Trophoblast cell (in vitro differentiated cells and primary cell): ENCODE results near the gene WRNIP1.

Source experiments
- DNase-seq, 2 donors: peaks; one replicate each; pipeline ENCODE4 v3.0.0-alpha.2; 2016
- H2AFZ ChIP-seq: 2 replicates; pipeline ENCODE4 v1.6.1; 2013; ENCODE audit warnings: low read length, moderate library complexity, mild to moderate bottlenecking; ENCODE audit not compliant: insufficient read depth, poor library complexity
- H2AK5ac ChIP-seq: 2 replicates; pipeline ENCODE4 v1.6.1; 2013; ENCODE audit warnings: mild to moderate bottlenecking, low read length
- H2BK120ac ChIP-seq: 2 replicates; pipeline ENCODE4 v1.6.1; 2013; ENCODE audit warnings: low read length, mild to moderate bottlenecking, moderate library complexity; ENCODE audit not compliant: insufficient read depth, poor library complexity
- H2BK12ac ChIP-seq: 2 replicates; pipeline ENCODE4 v1.6.1; 2013; ENCODE audit warnings: mild to moderate bottlenecking, low read length, moderate library complexity
- H2BK5ac ChIP-seq: 2 replicates; pipeline ENCODE4 v1.6.1; 2013; ENCODE audit warnings: low read length, low read depth, moderate library complexity, mild to moderate bottlenecking; ENCODE audit not compliant: poor library complexity
- H3K14ac ChIP-seq: 2 replicates; pipeline ENCODE4 v1.6.1; 2013; ENCODE audit warnings: mild to moderate bottlenecking, low read length
- H3K18ac ChIP-seq: 2 replicates; pipeline ENCODE4 v1.6.1; 2013; ENCODE audit warnings: mild to moderate bottlenecking, low read length
- H3K23ac ChIP-seq: 2 replicates; pipeline ENCODE4 v1.6.1; 2013; ENCODE audit warnings: low read length
- H3K27ac ChIP-seq: 2 replicates; pipeline ENCODE4 v1.5.1; 2013; ENCODE audit warnings: low read depth, mild to moderate bottlenecking, inconsistent platforms, low read length, moderate library complexity
- H3K27me3 ChIP-seq: 2 replicates; pipeline ENCODE4 v1.6.1; 2013; ENCODE audit warnings: inconsistent platforms, mild to moderate bottlenecking, low read length, moderate library complexity; ENCODE audit not compliant: insufficient read depth
- H3K36me3 ChIP-seq, 2 experiments: 1 replicate in 1 of 2; 2 replicates in 1 of 2; pipeline ENCODE4 v1.6.1; 2013; ENCODE audit warnings: low read length in 2 of 2, mild to moderate bottlenecking in 2 of 2, moderate library complexity in 1 of 2; ENCODE audit not compliant: insufficient read depth in 2 of 2, control insufficient read depth in 1 of 2
- H3K4ac ChIP-seq: 2 replicates; pipeline ENCODE4 v1.6.1; 2013; ENCODE audit warnings: low read depth, mild to moderate bottlenecking, low read length, moderate library complexity
- H3K4me1 ChIP-seq, 2 experiments: 1 replicate in 1 of 2; 2 replicates in 1 of 2; pipeline ENCODE4 v1.6.1; 2013; ENCODE audit warnings: low read length in 2 of 2, mild to moderate bottlenecking in 2 of 2, moderate library complexity in 1 of 2; ENCODE audit not compliant: insufficient read depth in 2 of 2, control insufficient read depth in 1 of 2
- H3K4me2 ChIP-seq: 2 replicates; pipeline ENCODE4 v1.6.1; 2013; ENCODE audit warnings: inconsistent platforms, mild to moderate bottlenecking, low read length, moderate library complexity
- H3K4me3 ChIP-seq: 2 replicates; pipeline ENCODE4 v1.5.1; 2013; ENCODE audit warnings: mild to moderate bottlenecking, low read depth, low read length, inconsistent platforms
- H3K79me1 ChIP-seq: one replicate; pipeline ENCODE4 v1.6.1; 2013; ENCODE audit warnings: low read length
- H3K79me2 ChIP-seq: 2 replicates; pipeline ENCODE4 v1.6.1; 2013; ENCODE audit warnings: low read length, mild to moderate bottlenecking; ENCODE audit not compliant: control insufficient read depth, insufficient read depth, poor library complexity
- H3K9ac ChIP-seq: 2 replicates; pipeline ENCODE4 v1.6.1; 2013; ENCODE audit warnings: mild to moderate bottlenecking, low read length
- H3K9me3 ChIP-seq: 2 replicates; pipeline ENCODE4 v1.6.1; 2013; ENCODE audit warnings: low read depth, mild to moderate bottlenecking, control low read depth, inconsistent platforms, low read length; ENCODE audit not compliant: insufficient read depth
- H4K12ac ChIP-seq: 2 replicates; pipeline ENCODE4 v1.6.1; 2013; ENCODE audit warnings: low read depth, mild to moderate bottlenecking, low read length, moderate library complexity
- H4K8ac ChIP-seq: 2 replicates; pipeline ENCODE4 v1.6.1; 2013; ENCODE audit warnings: low read depth, mild to moderate bottlenecking, low read length, moderate library complexity
- H4K91ac ChIP-seq: one replicate; pipeline ENCODE4 v1.6.1; 2013; ENCODE audit warnings: low read depth, mild to moderate bottlenecking, low read length, moderate library complexity
- WGBS: extraction: QIAGEN DNeasy Blood & Tissue Kit; methylation state at CpG from one replicate; pipeline ENCODE4 v1.1.7; 2013; ENCODE audit warnings: missing lambda C conversion rate; ENCODE audit not compliant: insufficient read length, insufficient coverage; ENCODE audit errors: extremely low coverage; 5-methylcytosine and 5-hydroxymethylcytosine counted together

Gene WRNIP1

GRCh38 chr6:2738373-2738979, 26.7 kb upstream of the WRNIP1 start:
- H4K8ac ChIP-seq: no peak overlapping the region

GRCh38 chr6:2739335-2739734, 25.9 kb upstream of the WRNIP1 start:
- Histone ChIP-seq H2AFZ (no peak overlapping the region), H4K91ac (no peak overlapping the region), H3K27ac (no peak overlapping the region), H3K9me3 (no peaks in the 10 kb centered on the region), H3K4me3 (no peak overlapping the region), H3K36me3 (no peaks in the 10 kb centered on the region), H2BK12ac (no peak overlapping the region), H4K12ac (no peak overlapping the region), H3K4me1 (no peaks in the 10 kb centered on the region), H3K4me2 (no peak overlapping the region), H3K27me3 (no peaks in the 10 kb centered on the region), H3K9ac (no peak overlapping the region), H3K18ac (no peak overlapping the region), H4K8ac (no peak overlapping the region), H3K79me2 (no peaks in the 10 kb centered on the region), H3K14ac (no peak overlapping the region), H3K4ac (no peak overlapping the region), H2BK120ac (no peak overlapping the region), H3K79me1 (no peaks in the 10 kb centered on the region), H2BK5ac (no peak overlapping the region), H2AK5ac (no peak overlapping the region), H3K23ac (no peak overlapping the region)
- DNase-seq: no peak
- WGBS: no CpG with 5 or more reads among the region's 4 CpGs

More at GRCh38 chr6:2738373-2738979, 26.7 kb upstream of the WRNIP1 start:
- no peak overlapping the region for H2BK120ac ChIP-seq
- no peak overlapping the region for H2BK5ac ChIP-seq
- H3K4ac ChIP-seq: no peak overlapping the region
- no peaks in the 10 kb centered on the region for H3K4me1 ChIP-seq
- no peak overlapping the region for H3K9ac ChIP-seq
- no peak overlapping the region for H2AFZ ChIP-seq
- H3K36me3 ChIP-seq: no peaks in the 10 kb centered on the region
- no peak overlapping the region for H3K14ac ChIP-seq
- no peak overlapping the region for H4K12ac ChIP-seq
- no peak overlapping the region for H2AK5ac ChIP-seq
- no peaks in the 10 kb centered on the region for H3K79me2 ChIP-seq
- no peak overlapping the region for H3K27ac ChIP-seq
- no peak overlapping the region for H3K23ac ChIP-seq
- WGBS: no CpG with 5 or more reads among the region's 5 CpGs
- H3K4me3 ChIP-seq: no peak overlapping the region
- H3K9me3 ChIP-seq: no peaks in the 10 kb centered on the region
- DNase-seq: peak; percentile 54 to 71
- H2BK12ac ChIP-seq: no peak overlapping the region
- no peak overlapping the region for H3K18ac ChIP-seq
- H3K79me1 ChIP-seq: no peaks in the 10 kb centered on the region
- no peaks in the 10 kb centered on the region for H3K27me3 ChIP-seq
- no peak overlapping the region for H4K91ac ChIP-seq
- no peak overlapping the region for H3K4me2 ChIP-seq

- H4K12ac ChIP-seq: no peak overlapping the region
- no peaks in the 10 kb centered on the region for H3K27me3 ChIP-seq
- no peaks in the 10 kb centered on the region for H3K9me3 ChIP-seq
- WGBS: no CpG with 5 or more reads among the region's 5 CpGs
- no peak overlapping the region for H3K4me3 ChIP-seq
- no peaks in the 10 kb centered on the region for H3K4me1 ChIP-seq
- no peak for DNase-seq
- no peak overlapping the region for H3K4ac ChIP-seq
- H2AK5ac ChIP-seq: no peak overlapping the region
- no peak overlapping the region for H3K14ac ChIP-seq
- H2BK5ac ChIP-seq: no peak overlapping the region
- H4K91ac ChIP-seq: no peak overlapping the region
- no peaks in the 10 kb centered on the region for H3K79me2 ChIP-seq
- no peaks in the 10 kb centered on the region for H3K79me1 ChIP-seq
- H3K23ac ChIP-seq: no peak overlapping the region
- no peak overlapping the region for H2BK120ac ChIP-seq
- H2AFZ ChIP-seq: no peak overlapping the region
- H3K36me3 ChIP-seq: no peaks in the 10 kb centered on the region
- no peak overlapping the region for H3K27ac ChIP-seq
- no peak overlapping the region for H3K18ac ChIP-seq
- H2BK12ac ChIP-seq: no peak overlapping the region
- no peak overlapping the region for H3K4me2 ChIP-seq
- no peak overlapping the region for H4K8ac ChIP-seq
- no peak overlapping the region for H3K9ac ChIP-seq
These were observed 24.6 kb upstream of the WRNIP1 start for GRCh38 chr6:2740581-2740980.

GRCh38 chr6:2741756-2742155, 23.4 kb upstream of the WRNIP1 start:
- Histone ChIP-seq H4K12ac (no peak overlapping the region), H2BK5ac (no peak overlapping the region), H3K9me3 (no peaks in the 10 kb centered on the region), H2AK5ac (no peak overlapping the region), H3K4me1 (no peaks in the 10 kb centered on the region), H3K79me2 (no peaks in the 10 kb centered on the region), H3K79me1 (no peaks in the 10 kb centered on the region), H3K36me3 (no peaks in the 10 kb centered on the region), H2AFZ (no peak overlapping the region), H3K18ac (no peak overlapping the region), H3K27me3 (no peaks in the 10 kb centered on the region), H3K4me3 (no peak overlapping the region), H3K14ac (no peak overlapping the region), H4K8ac (no peak overlapping the region), H3K27ac (no peak overlapping the region), H3K23ac (no peak overlapping the region), H2BK120ac (no peak overlapping the region), H3K9ac (no peak overlapping the region), H4K91ac (no peak overlapping the region), H2BK12ac (no peak overlapping the region), H3K4ac (no peak overlapping the region), H3K4me2 (no peak overlapping the region)
- WGBS: no CpG with 5 or more reads among the region's 2 CpGs
- peak in 1 of 2 donors; percentile 67 for DNase-seq
